Neuronal stem cell (in vitro differentiated cells): ENCODE data around the gene COLEC12.

Source experiments
- DNase-seq: peaks from one replicate; pipeline ENCODE4 v3.0.0-alpha.2; 2013; ENCODE audit warnings: low spot score
- H2AFZ ChIP-seq: one replicate; pipeline ENCODE4 v1.6.1; 2013; ENCODE audit warnings: mild to moderate bottlenecking, low read length, inconsistent platforms
- H2AK5ac ChIP-seq: 2 replicates; pipeline ENCODE4 v1.6.1; 2013; ENCODE audit warnings: low read depth, mild to moderate bottlenecking, inconsistent platforms, low read length, moderate library complexity, mixed read lengths
- H2BK120ac ChIP-seq: 2 replicates; pipeline ENCODE4 v1.6.1; 2013; ENCODE audit warnings: low read depth, mild to moderate bottlenecking, inconsistent platforms, low read length, moderate library complexity, mixed read lengths
- H2BK12ac ChIP-seq: one replicate; pipeline ENCODE4 v1.6.1; 2013; ENCODE audit warnings: low read length, inconsistent platforms
- H2BK15ac ChIP-seq: 2 replicates; pipeline ENCODE4 v1.6.1; 2013; ENCODE audit warnings: mild to moderate bottlenecking, low read length, inconsistent platforms, mixed read lengths
- H2BK5ac ChIP-seq: one replicate; pipeline ENCODE4 v1.6.1; 2013; ENCODE audit warnings: inconsistent platforms, mild to moderate bottlenecking, low read length, moderate library complexity
- H3K14ac ChIP-seq: one replicate; pipeline ENCODE4 v1.6.1; 2013; ENCODE audit warnings: low read length, inconsistent platforms
- H3K18ac ChIP-seq: 2 replicates; pipeline ENCODE4 v1.6.1; 2013; ENCODE audit warnings: low read length, inconsistent platforms
- H3K23ac ChIP-seq: 2 replicates; pipeline ENCODE4 v1.6.1; 2013; ENCODE audit warnings: low read depth, mild to moderate bottlenecking, mixed read lengths, low read length, inconsistent platforms; ENCODE audit not compliant: poor library complexity
- H3K27ac ChIP-seq: replicated peaks from 3 replicates; pipeline ENCODE4 v1.5.1; 2013; ENCODE audit warnings: low read length, inconsistent platforms
- H3K27me3 ChIP-seq, 3 experiments: 2 replicates each; pipeline ENCODE4 v1.6.1; 2013; ENCODE audit warnings: low read length in 3 of 3, mild to moderate bottlenecking in 2 of 3, inconsistent platforms in 1 of 3, low read depth in 1 of 3, mixed read lengths in 1 of 3, moderate library complexity in 1 of 3; ENCODE audit not compliant: control insufficient read depth in 3 of 3, insufficient read depth in 3 of 3
- H3K36me3 ChIP-seq, 2 donors: replicated peaks in 1 of 2; 2 replicates each; pipeline ENCODE4 v1.6.1; 2013; ENCODE audit warnings: low read length in 2 of 2; ENCODE audit not compliant: control insufficient read depth in 2 of 2, insufficient read depth in 2 of 2
- H3K4ac ChIP-seq: 2 replicates; pipeline ENCODE4 v1.6.1; 2013; ENCODE audit warnings: inconsistent platforms, mild to moderate bottlenecking, low read length, moderate library complexity
- H3K4me1 ChIP-seq, 2 donors: 1 replicate in 1 of 2; 2 replicates in 1 of 2; pipeline ENCODE4 v1.6.1; 2013; ENCODE audit warnings: low read length in 2 of 2, low read depth in 1 of 2; ENCODE audit not compliant: control insufficient read depth in 2 of 2, insufficient read depth in 1 of 2
- H3K4me2 ChIP-seq: one replicate; pipeline ENCODE4 v1.6.1; 2013; ENCODE audit warnings: mild to moderate bottlenecking, low read length, inconsistent platforms; ENCODE audit not compliant: insufficient read depth, poor library complexity, severe bottlenecking
- H3K4me3 ChIP-seq, 2 donors: 2 replicates each; pipeline ENCODE4 v1.5.1; 2013; ENCODE audit warnings: low read length in 2 of 2, mild to moderate bottlenecking in 2 of 2, inconsistent platforms in 1 of 2, moderate library complexity in 1 of 2
- H3K79me1 ChIP-seq: one replicate; pipeline ENCODE4 v1.6.1; 2013; ENCODE audit warnings: low read depth, mild to moderate bottlenecking, inconsistent platforms, low read length, moderate library complexity
- H3K9ac ChIP-seq: one replicate; pipeline ENCODE4 v1.6.1; 2013; ENCODE audit warnings: mild to moderate bottlenecking, low read depth, low read length, inconsistent platforms; ENCODE audit not compliant: poor library complexity
- H3K9me3 ChIP-seq, 2 donors: replicated peaks in 1 of 2; 2 replicates each; pipeline versions ENCODE3 to v1.6.1; 2013; ENCODE audit warnings: low read length in 2 of 2, mild to moderate bottlenecking in 2 of 2, inconsistent platforms in 1 of 2, low read depth in 1 of 2, mixed read lengths in 1 of 2, moderate library complexity in 1 of 2; ENCODE audit not compliant: control insufficient read depth in 2 of 2, insufficient read depth in 1 of 2
- H4K8ac ChIP-seq: one replicate; pipeline ENCODE4 v1.6.1; 2013; ENCODE audit warnings: low read depth, mild to moderate bottlenecking, inconsistent platforms, low read length, moderate library complexity
- H4K91ac ChIP-seq: one replicate; pipeline ENCODE4 v1.6.1; 2013; ENCODE audit warnings: low read length, low read depth, mild to moderate bottlenecking, inconsistent platforms; ENCODE audit not compliant: poor library complexity
- WGBS, 2 donors: extraction: QIAGEN DNeasy Blood & Tissue Kit; methylation state at CpG; one replicate each; pipeline ENCODE4 v1.1.7; 2013; ENCODE audit warnings: missing lambda C conversion rate in 2 of 2, mixed read lengths in 1 of 2; ENCODE audit not compliant: insufficient read length in 2 of 2, insufficient replicate concordance in 1 of 2; ENCODE audit errors: extremely low coverage in 2 of 2; 5-methylcytosine and 5-hydroxymethylcytosine counted together

Gene COLEC12

GRCh38 chr18:448116-448790, 52.2 kb downstream of the COLEC12 start:
- WGBS, 2 donors: no CpG with 5 or more reads among the region's 5 CpGs

GRCh38 chr18:446941-447560, 53.5 kb downstream of the COLEC12 start:
- Histone ChIP-seq H3K4me3 (no peak overlapping the region), H3K18ac (no peak overlapping the region), H3K4ac (no peak overlapping the region), H2BK120ac (no peak overlapping the region), H2BK12ac (no peak overlapping the region), H2BK5ac (no peak overlapping the region), H3K14ac (no peak overlapping the region), H2AFZ (no peak overlapping the region), H4K91ac (no peak overlapping the region), H3K79me1 (no peaks in the 10 kb centered on the region), H3K9ac (no peak overlapping the region), H4K8ac (no peak overlapping the region), H3K4me2 (no peak overlapping the region), H3K27ac (no peak overlapping the region), H3K36me3 (no peaks in the 10 kb centered on the region), H3K9me3 (no peaks in the 10 kb centered on the region), H3K27me3 (no peaks in the 10 kb centered on the region), H2BK15ac (no peak overlapping the region), H3K23ac (no peak overlapping the region), H2AK5ac (no peak overlapping the region), H3K4me1 (peaks cover 0 to 1% of the 10 kb centered on the region in 2 donors)
- no peak for DNase-seq
- WGBS, 2 donors: no CpG with 5 or more reads among the region's 5 CpGs

More at GRCh38 chr18:448116-448790, 52.2 kb downstream of the COLEC12 start:
- no peak overlapping the region for H3K18ac ChIP-seq
- H3K4ac ChIP-seq: no peak overlapping the region
- no peak overlapping the region for H3K27ac ChIP-seq
- H2BK5ac ChIP-seq: no peak overlapping the region
- H4K91ac ChIP-seq: no peak overlapping the region
- no peak overlapping the region for H3K4me3 ChIP-seq
- no peak overlapping the region for H3K23ac ChIP-seq
- H2BK15ac ChIP-seq: no peak overlapping the region
- H3K14ac ChIP-seq: no peak overlapping the region
- H3K9me3 ChIP-seq: no peaks in the 10 kb centered on the region
- H3K27me3 ChIP-seq: no peaks in the 10 kb centered on the region
- H2AFZ ChIP-seq: no peak overlapping the region
- H2BK120ac ChIP-seq: no peak overlapping the region
- H3K4me2 ChIP-seq: no peak overlapping the region
- no peak overlapping the region for H4K8ac ChIP-seq
- no peaks in the 10 kb centered on the region for H3K79me1 ChIP-seq
- peaks cover 0 to 1% of the 10 kb centered on the region in 2 donors for H3K4me1 ChIP-seq
- no peak overlapping the region for H2AK5ac ChIP-seq
- H3K9ac ChIP-seq: no peak overlapping the region
- DNase-seq: no peak
- H3K36me3 ChIP-seq: no peaks in the 10 kb centered on the region
- H2BK12ac ChIP-seq: no peak overlapping the region

GRCh38 chr18:445055-445454, 55.4 kb downstream of the COLEC12 start:
- no peak overlapping the region for H2AK5ac ChIP-seq
- no peak overlapping the region for H3K9ac ChIP-seq
- no peaks in the 10 kb centered on the region for H3K79me1 ChIP-seq
- H4K8ac ChIP-seq: no peak overlapping the region
- H2AFZ ChIP-seq: no peak overlapping the region
- H3K4me2 ChIP-seq: no peak overlapping the region
- H3K4me3 ChIP-seq: no peak overlapping the region
- no peak for DNase-seq
- no peak overlapping the region for H3K14ac ChIP-seq
- no peak overlapping the region for H2BK15ac ChIP-seq
- H3K27me3 ChIP-seq: no peaks in the 10 kb centered on the region
- H2BK120ac ChIP-seq: no peak overlapping the region
- peaks cover 0 to 1% of the 10 kb centered on the region in 2 donors for H3K4me1 ChIP-seq
- no CpG with 5 or more reads among the region's 3 CpGs for WGBS, 2 donors
- H3K23ac ChIP-seq: no peak overlapping the region
- H2BK12ac ChIP-seq: no peak overlapping the region
- no peak overlapping the region for H3K27ac ChIP-seq
- no peaks in the 10 kb centered on the region for H3K36me3 ChIP-seq
- no peak overlapping the region for H3K18ac ChIP-seq
- H2BK5ac ChIP-seq: no peak overlapping the region
- H3K4ac ChIP-seq: no peak overlapping the region
- no peaks in the 10 kb centered on the region for H3K9me3 ChIP-seq
- H4K91ac ChIP-seq: no peak overlapping the region

GRCh38 chr18:438571-438970, 61.9 kb downstream of the COLEC12 start:
- H3K4me1 ChIP-seq: no peaks in the 10 kb centered on the region
- peaks cover 1% of the 10 kb centered on the region for H3K79me1 ChIP-seq
- H2AK5ac ChIP-seq: no peak overlapping the region
- H2BK15ac ChIP-seq: no peak overlapping the region
- H3K9ac ChIP-seq: no peak overlapping the region
- no peak overlapping the region for H2BK12ac ChIP-seq
- no peak overlapping the region for H2AFZ ChIP-seq
- H3K36me3 ChIP-seq: no peaks in the 10 kb centered on the region
- H3K27me3 ChIP-seq: no peaks in the 10 kb centered on the region
- no peak overlapping the region for H3K4me2 ChIP-seq
- no peaks in the 10 kb centered on the region for H3K9me3 ChIP-seq
- no peak overlapping the region for H3K27ac ChIP-seq
- H2BK5ac ChIP-seq: no peak overlapping the region
- no CpG with 5 or more reads among the region's 2 CpGs for WGBS, 2 donors
- H3K14ac ChIP-seq: no peak overlapping the region
- H3K4ac ChIP-seq: no peak overlapping the region
- no peak for DNase-seq
- no peak overlapping the region for H3K4me3 ChIP-seq
- H4K91ac ChIP-seq: no peak overlapping the region
- H4K8ac ChIP-seq: no peak overlapping the region
- H3K23ac ChIP-seq: no peak overlapping the region
- no peak overlapping the region for H2BK120ac ChIP-seq
- no peak overlapping the region for H3K18ac ChIP-seq
